GM18526 (cell line): ENCODE measurements around the gene CYTH2.

Source experiments
- POLR2A ChIP-seq: IDR thresholded peaks from 3 replicates; pipeline ENCODE4 v1.6.1; 2011; ENCODE audit not compliant: insufficient read length; ENCODE audit errors: extremely low read depth

The CYTH2 gene

DNA sequence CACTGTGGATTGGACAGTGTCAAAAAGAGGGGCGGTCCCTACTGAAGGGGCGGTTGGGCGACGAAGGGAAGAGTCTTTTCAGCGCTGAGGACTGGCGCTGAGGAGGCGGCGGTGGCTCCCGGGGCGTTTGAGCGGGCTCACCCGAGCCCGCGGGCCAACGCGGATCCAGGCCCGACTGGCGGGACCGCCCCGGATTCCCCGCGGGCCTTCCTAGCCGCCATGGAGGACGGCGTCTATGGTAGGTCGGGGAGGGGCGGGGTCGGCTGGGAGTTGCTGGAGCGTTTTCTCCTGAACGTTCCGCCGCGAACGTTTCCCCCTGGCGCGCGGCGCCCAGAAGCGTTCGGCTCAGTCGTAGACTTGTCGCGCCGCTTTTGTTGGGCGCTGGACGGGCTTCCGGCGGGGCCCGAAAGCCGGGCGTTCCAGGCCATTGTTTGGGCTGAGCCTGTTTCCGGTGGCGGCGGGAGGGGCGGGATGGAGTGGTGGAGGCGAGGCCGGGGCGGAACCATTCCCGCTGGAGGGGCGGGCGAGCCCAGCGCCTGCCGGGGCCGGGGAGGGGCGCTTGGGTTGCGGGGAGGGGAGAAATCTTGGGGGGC lies at the start of gene CYTH2:
Gene CYTH2 (plus strand): TSS at position 81 of the 593 bp plus-strand sequence. CDS start 139 bp downstream, at position 220.
- TF ChIP-seq POLR2A, result peak; percentile 84

DNA sequence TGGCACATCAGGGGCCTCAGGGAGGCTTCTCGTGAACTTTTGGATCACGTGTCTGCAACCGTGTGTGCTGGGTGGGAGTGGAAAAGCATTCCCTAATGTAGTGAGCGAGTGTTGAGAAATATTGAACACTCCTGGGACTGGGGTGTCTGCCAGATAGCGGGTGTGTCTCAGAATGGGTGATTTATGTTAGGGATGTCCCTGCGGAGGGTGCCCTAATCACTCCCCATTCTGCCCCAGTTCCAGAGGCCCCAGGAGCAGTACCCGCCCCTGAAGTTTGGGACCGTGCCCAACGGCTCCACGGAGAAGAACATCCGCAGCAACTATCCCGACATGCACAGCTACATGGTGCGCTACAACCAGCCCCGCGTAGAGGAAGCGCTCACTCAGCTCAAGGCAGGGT lies 47.6 kb upstream of the CYTH2 start:
- TF ChIP-seq POLR2A, result no peak

DNA sequence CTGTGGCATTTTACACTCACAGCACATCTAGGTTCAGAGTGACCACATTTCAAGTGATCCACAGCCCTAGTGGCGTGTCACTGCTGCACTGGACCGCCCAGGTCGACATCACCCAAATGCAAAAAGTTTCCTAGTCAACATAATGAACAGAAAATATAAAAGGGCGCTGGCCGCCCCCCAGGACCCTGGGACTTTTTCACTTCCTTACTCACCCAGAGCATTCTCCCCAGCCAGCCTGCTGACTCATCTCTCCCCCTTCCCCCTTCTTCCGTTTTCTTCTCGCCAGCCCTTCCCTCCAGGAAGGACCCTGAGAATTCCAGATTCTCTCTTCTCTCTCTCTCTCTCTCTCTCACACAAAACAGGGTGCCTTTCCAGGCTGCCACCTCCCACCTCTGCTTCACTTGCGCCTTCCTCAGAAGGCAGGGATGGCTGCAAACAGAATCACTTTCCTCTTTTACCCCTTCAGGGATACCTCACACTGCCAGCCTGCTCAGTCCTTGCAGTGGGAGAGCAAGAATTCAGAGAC lies 44.4 kb upstream of the CYTH2 start:
- no peak for TF ChIP-seq POLR2A

DNA sequence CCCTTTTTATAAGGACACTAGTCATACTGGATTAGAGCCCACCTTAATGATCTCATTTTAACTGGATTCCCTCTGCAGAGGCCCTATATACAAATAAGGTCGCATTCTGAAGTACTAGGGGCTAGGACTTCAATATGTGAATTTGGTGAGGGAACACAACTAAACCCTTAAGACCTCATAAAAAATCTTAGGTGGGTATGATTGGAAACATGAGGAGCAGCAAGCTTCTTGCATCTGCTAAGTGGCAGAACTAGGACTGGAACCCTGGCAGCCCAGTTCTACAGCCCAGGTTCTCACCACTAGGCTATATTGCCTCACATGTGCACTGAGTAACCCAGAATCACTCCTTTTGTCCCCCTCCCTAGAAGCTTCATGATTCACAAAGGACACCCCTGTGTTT lies 40.5 kb upstream of the CYTH2 start:
- TF ChIP-seq POLR2A, result no peak

DNA sequence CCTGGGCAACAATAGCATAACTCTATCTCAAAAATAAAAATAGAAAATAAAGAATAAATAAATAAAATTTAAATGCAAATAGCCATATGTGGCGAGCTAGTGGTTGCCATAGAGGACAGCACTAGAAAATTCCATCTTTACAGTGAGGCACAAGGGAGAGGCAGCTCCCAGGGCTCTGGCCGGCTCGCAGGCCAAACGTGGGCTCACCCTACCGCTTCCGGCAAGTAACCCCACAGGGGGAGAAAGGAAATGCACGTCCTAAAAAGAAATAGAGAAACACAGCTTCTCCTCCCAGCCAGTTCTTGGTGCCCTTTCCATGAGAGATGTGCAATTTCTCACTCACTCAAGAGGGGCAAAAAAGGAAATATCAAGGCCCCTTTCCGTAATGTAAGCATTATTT lies 35.8 kb upstream of the CYTH2 start:
- TF ChIP-seq POLR2A, result no peak

DNA sequence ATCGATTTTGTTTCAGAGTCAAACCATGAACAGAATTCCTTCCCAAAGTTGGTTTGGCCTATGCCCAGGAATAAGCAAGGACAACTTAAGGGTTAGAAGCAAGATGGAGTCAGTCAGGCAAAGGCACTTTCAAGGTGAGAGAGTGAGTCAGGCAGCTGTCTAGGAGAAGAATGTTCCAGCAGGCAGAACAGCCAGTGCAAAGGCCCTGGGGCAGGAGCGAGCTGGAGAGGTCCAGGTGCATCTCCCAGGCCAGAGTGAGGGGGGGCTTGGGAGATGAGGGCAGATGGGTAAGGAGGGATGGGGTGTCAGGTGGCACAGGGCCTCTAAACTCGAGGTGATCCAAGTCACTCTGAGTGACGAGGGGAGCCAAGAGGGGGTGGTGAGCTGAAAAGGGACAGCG lies 32.6 kb upstream of the CYTH2 start:
- no peak for TF ChIP-seq POLR2A

GRCh38 chr19:48441360-48442050 lies 27.7 kb upstream of the CYTH2 start:
- TF ChIP-seq POLR2A, result no peak

DNA sequence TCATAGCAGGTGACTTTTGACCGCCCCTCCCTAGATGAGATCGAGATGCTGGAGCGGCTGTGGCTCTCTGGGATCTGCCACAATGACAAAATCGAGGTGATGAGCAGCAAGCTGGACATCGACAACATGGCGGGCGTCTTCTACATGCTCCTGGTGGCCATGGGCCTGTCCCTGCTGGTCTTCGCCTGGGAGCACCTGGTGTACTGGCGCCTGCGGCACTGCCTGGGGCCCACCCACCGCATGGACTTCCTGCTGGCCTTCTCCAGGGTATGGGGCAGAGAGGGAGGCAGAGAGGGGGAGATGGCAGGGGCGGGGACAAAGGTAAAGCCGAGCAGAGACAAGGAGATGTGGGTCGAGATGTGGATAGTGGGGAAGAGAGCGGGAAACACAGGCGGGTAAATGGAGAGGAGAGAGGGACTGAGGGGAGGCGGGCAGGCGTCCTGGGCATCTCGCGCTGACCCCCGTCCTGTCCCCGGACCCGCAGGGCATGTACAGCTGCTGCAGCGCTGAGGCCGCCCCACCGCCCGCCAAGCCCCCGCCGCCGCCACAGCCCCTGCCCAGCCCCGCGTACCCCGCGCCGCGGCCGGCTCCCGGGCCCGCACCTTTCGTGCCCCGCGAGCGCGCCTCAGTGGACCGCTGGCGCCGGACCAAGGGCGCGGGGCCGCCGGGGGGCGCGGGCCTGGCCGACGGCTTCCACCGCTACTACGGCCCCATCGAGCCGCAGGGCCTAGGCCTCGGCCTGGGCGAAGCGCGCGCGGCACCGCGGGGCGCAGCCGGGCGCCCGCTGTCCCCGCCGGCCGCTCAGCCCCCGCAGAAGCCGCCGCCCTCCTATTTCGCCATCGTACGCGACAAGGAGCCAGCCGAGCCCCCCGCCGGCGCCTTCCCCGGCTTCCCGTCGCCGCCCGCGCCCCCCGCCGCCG lies 26.8 kb upstream of the CYTH2 start:
- no peak for TF ChIP-seq POLR2A

DNA sequence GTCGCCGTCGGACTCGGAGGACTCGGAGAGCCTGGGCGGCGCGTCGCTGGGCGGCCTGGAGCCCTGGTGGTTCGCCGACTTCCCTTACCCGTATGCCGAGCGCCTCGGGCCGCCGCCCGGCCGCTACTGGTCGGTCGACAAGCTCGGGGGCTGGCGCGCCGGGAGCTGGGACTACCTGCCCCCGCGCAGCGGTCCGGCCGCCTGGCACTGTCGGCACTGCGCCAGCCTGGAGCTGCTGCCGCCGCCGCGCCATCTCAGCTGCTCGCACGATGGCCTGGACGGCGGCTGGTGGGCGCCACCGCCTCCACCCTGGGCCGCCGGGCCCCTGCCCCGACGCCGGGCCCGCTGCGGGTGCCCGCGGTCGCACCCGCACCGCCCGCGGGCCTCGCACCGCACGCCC lies 25.9 kb upstream of the CYTH2 start:
- TF ChIP-seq POLR2A, result no peak

DNA sequence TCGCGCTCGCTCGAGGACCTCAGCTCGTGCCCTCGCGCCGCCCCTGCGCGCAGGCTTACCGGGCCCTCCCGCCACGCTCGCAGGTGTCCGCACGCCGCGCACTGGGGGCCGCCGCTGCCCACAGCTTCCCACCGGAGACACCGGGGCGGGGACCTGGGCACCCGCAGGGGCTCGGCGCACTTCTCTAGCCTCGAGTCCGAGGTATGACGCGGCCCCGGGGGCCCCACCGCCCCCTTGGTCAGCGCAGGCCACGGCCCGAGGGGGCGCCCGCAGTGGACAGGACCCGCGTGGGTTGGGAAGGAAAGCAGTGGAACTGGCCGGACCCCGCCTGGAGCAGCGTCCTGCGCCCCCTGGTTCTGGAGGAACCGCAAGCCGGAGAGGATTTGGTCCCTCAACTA lies 25.4 kb upstream of the CYTH2 start:
- no peak for TF ChIP-seq POLR2A

GRCh38 chr19:48444129-48444935 lies 24.8 kb upstream of the CYTH2 start:
- no peak for TF ChIP-seq POLR2A

DNA sequence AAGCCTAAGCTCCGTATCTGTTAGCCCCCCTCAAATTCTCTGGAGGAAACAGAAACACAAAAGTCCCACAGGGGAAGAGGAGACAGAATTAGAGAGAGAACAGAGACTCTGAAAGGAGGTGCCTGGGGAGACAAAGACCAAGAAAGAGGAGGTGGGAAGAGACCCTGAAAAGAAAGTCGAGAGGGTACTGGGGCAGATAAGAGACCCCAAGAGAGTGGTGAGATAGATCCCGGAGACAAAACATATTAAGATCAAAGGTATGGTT lies 24.3 kb upstream of the CYTH2 start:
- no peak for TF ChIP-seq POLR2A

DNA sequence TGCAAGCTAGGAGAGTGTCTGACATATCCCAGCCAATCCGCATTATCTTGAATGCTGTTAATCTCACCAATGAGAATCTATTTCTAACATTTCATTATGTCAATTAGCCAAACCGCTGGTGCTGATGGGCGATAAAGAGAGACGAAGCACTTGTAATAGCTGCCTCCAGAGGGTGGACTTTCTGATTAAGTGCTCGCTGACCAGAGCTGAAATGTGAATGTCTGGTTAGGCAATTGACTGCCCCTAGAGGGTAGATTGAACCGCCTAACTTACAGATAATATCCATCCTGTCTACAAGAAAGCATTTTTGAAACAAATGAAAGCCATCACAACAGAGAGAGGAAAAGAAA lies 23.9 kb upstream of the CYTH2 start:
- TF ChIP-seq POLR2A, result no peak

- TF ChIP-seq POLR2A, result peak; percentile 74
Measured at GRCh38 chr19:48445606-48446481, 23.3 kb upstream of the CYTH2 start, which contains the start of gene GRWD1. Gene GRWD1, plus strand, starts transcription at chr19:48445983. Its CDS starts 23 bp downstream, at chr19:48446006.

- no peak for TF ChIP-seq POLR2A
Measured at GRCh38 chr19:48446579-48446978, 22.6 kb upstream of the CYTH2 start.

GRCh38 chr19:48448563-48448962 lies 20.6 kb upstream of the CYTH2 start:
- no peak for TF ChIP-seq POLR2A
